Stomach (tissue), 9 donors: ENCODE measurements around the gene PRDM16. TPM values are rescaled to one million over a fixed set of nuclear protein-coding genes. Genes with fewer than 3 reads are reported as not detected.
A peak's percentile ranks its signal among the peaks of the same experiment; 100 is the strongest.
"Not testable (repeated sequence)": the region's sequence is repeated elsewhere in the genome, so short reads cannot be mapped to it uniquely, and the experiment has no call there.

Experiments used
- DNase-seq, 2 donors: peaks; one replicate each; pipeline versions ENCODE4 v3.0.0 to v3.0.0-alpha.2; 2013 to 2019
- H3K27ac ChIP-seq, 5 donors: fragments of 200-600 bp in 4 of 5; sonication (generic) in 4 of 5; one replicate each; pipeline ENCODE4 v1.5.1; 2013 to 2019; ENCODE audit warnings: mild to moderate bottlenecking in 1 of 5, moderate library complexity in 1 of 5
- H3K27me3 ChIP-seq, 3 donors: fragments of 200-600 bp; sonication (generic); one replicate each; pipeline ENCODE4 v1.5.1; 2017 to 2019; ENCODE audit warnings: mixed run types in 1 of 3
- H3K36me3 ChIP-seq, 4 donors: fragments of 200-600 bp; sonication (generic); 1 replicate in 3 of 4; 2 replicates in 1 of 4; pipeline ENCODE4 v1.5.1; 2016 to 2019
- H3K4me1 ChIP-seq, 4 donors: fragments of 200-600 bp; sonication (generic); one replicate each; pipeline ENCODE4 v1.5.1; 2016 to 2019
- H3K4me3 ChIP-seq, 4 donors: fragments of 200-600 bp; sonication (generic) in 3 of 4; one replicate each; pipeline ENCODE4 v1.5.1; 2016 to 2019; ENCODE audit warnings: mild to moderate bottlenecking in 1 of 4
- H3K9me3 ChIP-seq, 4 donors: fragments of 200-600 bp; sonication (generic); one replicate each; pipeline ENCODE4 v1.5.1; 2016 to 2019
- EP300 ChIP-seq: sonication (generic); formaldehyde crosslinking; IDR thresholded peaks from one replicate; pipeline ENCODE4 v1.6.1; 2017; ENCODE audit warnings: antibody characterized with exemption
- POLR2A ChIP-seq, 4 donors: fragments of 450-650 bp; IDR thresholded peaks; one replicate each; pipeline ENCODE4 v1.6.1; 2016; ENCODE audit warnings: antibody characterized with exemption in 4 of 4, control low read depth in 2 of 4, mild to moderate bottlenecking in 1 of 4, moderate library complexity in 1 of 4
- POLR2AphosphoS5 ChIP-seq, 3 donors: sonication (generic); formaldehyde crosslinking; IDR thresholded peaks; one replicate each; pipeline ENCODE4 v1.6.1; 2016; ENCODE audit warnings: antibody characterized with exemption in 3 of 3
- WGBS, 5 donors: extraction: QIAGEN DNeasy Blood & Tissue Kit in 3 of 5; methylation state at CpG; one replicate each; pipeline versions ENCODE4 v1.1.5 to v1.1.7; 2013 to 2018; 5-methylcytosine and 5-hydroxymethylcytosine counted together
- intact Hi-C: fragments of 100-400 bp; cut with DNase I; formaldehyde crosslinking; loops from one replicate; pipeline ENCODE4 v1.15.1; 2023; ENCODE audit warnings: low total_unique reads
- polyA plus RNA-seq, 3 donors: library from polyadenylated mRNA; stranded (reverse); fragments of 200-250 nt; gene quantifications; one replicate each; pipeline ENCODE4 v1.2.3, GENCODE V29; 2013
- total RNA-seq, 5 donors: library from RNA; depleted of rRNA; stranded (reverse); fragments of >200 nt; gene quantifications; one replicate each; pipeline versions ENCODE4 v1.1.0 to v1.2.3, GENCODE V29; 2014 to 2016
- TF ChIP-seq, protein P1 (sequence below), 7 experiments: fragments of 450-650 bp in 4 of 7; fragments of 200-600 bp in 3 of 7; sonication (generic) in 3 of 7; IDR thresholded peaks; one replicate each; pipeline ENCODE4 v1.5.1; 2016 to 2019; ENCODE audit warnings: antibody characterized with exemption in 7 of 7, control low read depth in 2 of 7, mild to moderate bottlenecking in 1 of 7
- donor health status: healthy with polysubstance abuse.
- donor health status: Bipolar disorder and iron deficiency.
- donor health status: healthy.

The PRDM16 gene
- total and polyA plus RNA-seq, 8 donors = 0.29 to 222 (median 15.8) TPM

GRCh38 chr1:3284691-3285090, 215.7 kb downstream of the PRDM16 start:
- no peak for TF ChIP-seq POLR2AphosphoS5 (IDR thresholded peaks at IDR 0.05)
- TF ChIP-seq, protein P1, sequence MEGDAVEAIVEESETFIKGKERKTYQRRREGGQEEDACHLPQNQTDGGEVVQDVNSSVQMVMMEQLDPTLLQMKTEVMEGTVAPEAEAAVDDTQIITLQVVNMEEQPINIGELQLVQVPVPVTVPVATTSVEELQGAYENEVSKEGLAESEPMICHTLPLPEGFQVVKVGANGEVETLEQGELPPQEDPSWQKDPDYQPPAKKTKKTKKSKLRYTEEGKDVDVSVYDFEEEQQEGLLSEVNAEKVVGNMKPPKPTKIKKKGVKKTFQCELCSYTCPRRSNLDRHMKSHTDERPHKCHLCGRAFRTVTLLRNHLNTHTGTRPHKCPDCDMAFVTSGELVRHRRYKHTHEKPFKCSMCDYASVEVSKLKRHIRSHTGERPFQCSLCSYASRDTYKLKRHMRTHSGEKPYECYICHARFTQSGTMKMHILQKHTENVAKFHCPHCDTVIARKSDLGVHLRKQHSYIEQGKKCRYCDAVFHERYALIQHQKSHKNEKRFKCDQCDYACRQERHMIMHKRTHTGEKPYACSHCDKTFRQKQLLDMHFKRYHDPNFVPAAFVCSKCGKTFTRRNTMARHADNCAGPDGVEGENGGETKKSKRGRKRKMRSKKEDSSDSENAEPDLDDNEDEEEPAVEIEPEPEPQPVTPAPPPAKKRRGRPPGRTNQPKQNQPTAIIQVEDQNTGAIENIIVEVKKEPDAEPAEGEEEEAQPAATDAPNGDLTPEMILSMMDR (IDR thresholded peaks at IDR 0.05) = no peak
- no peak for TF ChIP-seq POLR2A (IDR thresholded peaks at IDR 0.05)
- TF ChIP-seq EP300 = no peak
- Histone ChIP-seq H3K27me3 (peaks cover 0 to 51% (median 6%) of the 10 kb centered on the region in 3 donors), H3K27ac (peak overlapping the region in 4 of 5 donors; percentile 29 to 41 (median 34)), H3K9me3 (no peaks in the 10 kb centered on the region), H3K36me3 (no peaks in the 10 kb centered on the region), H3K4me3 (no peak overlapping the region), H3K4me1 (peaks cover 13 to 32% (median 19%) of the 10 kb centered on the region in 4 donors)
- no peak for DNase-seq
- intact Hi-C loops = no loop called here
- WGBS, 5 donors = 43 to 88% (median 70%) methylated on average over 7 to 15 of the region's 15 CpGs

DNA sequence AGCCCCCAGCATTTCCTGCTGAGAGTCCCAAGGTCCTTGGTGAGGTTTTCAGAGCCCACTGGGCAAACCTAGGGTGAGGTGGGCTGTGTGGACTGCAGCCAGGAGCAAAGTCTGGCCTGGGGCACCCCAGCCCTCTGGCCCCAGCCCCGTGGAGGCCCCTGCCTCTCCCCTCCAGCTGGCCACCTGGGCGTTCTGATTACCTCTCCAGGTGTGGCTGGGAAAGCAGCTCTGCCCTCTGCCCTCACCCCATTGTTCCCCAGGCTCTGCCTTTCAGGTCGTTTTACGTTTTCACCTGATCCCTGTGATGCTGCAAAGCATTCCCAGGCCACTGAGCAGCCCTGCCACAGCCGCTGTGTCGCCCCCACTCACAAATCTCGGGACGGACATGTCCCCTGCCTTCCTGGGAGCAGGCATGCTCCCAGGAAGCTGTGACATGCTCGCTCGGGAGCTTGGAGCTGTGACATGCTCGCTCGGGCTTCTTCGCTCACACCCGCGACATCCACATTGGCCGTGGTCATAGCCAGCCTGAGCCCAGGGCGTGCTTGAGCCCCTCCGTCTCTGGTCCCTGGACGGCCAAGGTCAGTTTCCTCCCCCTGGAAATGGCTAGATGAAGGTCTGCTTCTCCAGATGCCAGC, 216.2 kb downstream of the PRDM16 start:
- no peak overlapping the region for H3K4me3 ChIP-seq
- intact Hi-C loops = no loop called here
- H3K27ac ChIP-seq = peak overlapping the region in 4 of 5 donors; percentile 29 to 41 (median 34)
- peak; percentile 40 to 63 for DNase-seq
- H3K27me3 ChIP-seq = peaks cover 0 to 54% (median 6%) of the 10 kb centered on the region in 3 donors
- H3K36me3 ChIP-seq = no peaks in the 10 kb centered on the region
- TF ChIP-seq, protein P1 (IDR thresholded peaks at IDR 0.05) = no peak
- TF ChIP-seq EP300 = no peak
- TF ChIP-seq POLR2AphosphoS5 (IDR thresholded peaks at IDR 0.05) = no peak
- no peak for TF ChIP-seq POLR2A (IDR thresholded peaks at IDR 0.05)
- H3K9me3 ChIP-seq = no peaks in the 10 kb centered on the region
- 44 to 60% (median 50%) methylated on average over 14 to 19 of the region's 19 CpGs for WGBS, 5 donors
- peaks cover 13 to 32% (median 19%) of the 10 kb centered on the region in 4 donors for H3K4me1 ChIP-seq

GRCh38 chr1:3287095-3287494, 218.1 kb downstream of the PRDM16 start:
- H3K4me3 ChIP-seq, H3K36me3 ChIP-seq, DNase-seq, intact Hi-C loops, H3K9me3 ChIP-seq, H3K27ac ChIP-seq: not testable (repeated sequence)
- H3K27me3 ChIP-seq = peaks cover 0 to 54% (median 6%) of the 10 kb centered on the region in 3 donors
- WGBS, 5 donors = 83 to 95% (median 94%) methylated on average over 12 to 33 of the region's 33 CpGs
- peaks cover 13 to 32% (median 19%) of the 10 kb centered on the region in 4 donors for H3K4me1 ChIP-seq

- Histone ChIP-seq H3K36me3 (no peaks in the 10 kb centered on the region), H3K4me1 (peaks cover 14 to 30% (median 17%) of the 10 kb centered on the region in 4 donors), H3K9me3 (no peaks in the 10 kb centered on the region), H3K27me3 (peaks cover 0 to 52% (median 6%) of the 10 kb centered on the region in 3 donors), H3K27ac (no peak overlapping the region), H3K4me3 (no peak overlapping the region)
- intact Hi-C loops = no loop called here
- 92 to 95% (median 93%) methylated on average over 13 to 25 of the region's 25 CpGs for WGBS, 5 donors
- TF ChIP-seq, protein P1 (IDR thresholded peaks at IDR 0.05) = no peak
- TF ChIP-seq EP300 = no peak
- TF ChIP-seq POLR2A (IDR thresholded peaks at IDR 0.05) = no peak
- TF ChIP-seq POLR2AphosphoS5 (IDR thresholded peaks at IDR 0.05) = no peak
- DNase-seq = no peak
These were observed 218.7 kb downstream of the PRDM16 start for GRCh38 chr1:3287656-3288160.

DNA sequence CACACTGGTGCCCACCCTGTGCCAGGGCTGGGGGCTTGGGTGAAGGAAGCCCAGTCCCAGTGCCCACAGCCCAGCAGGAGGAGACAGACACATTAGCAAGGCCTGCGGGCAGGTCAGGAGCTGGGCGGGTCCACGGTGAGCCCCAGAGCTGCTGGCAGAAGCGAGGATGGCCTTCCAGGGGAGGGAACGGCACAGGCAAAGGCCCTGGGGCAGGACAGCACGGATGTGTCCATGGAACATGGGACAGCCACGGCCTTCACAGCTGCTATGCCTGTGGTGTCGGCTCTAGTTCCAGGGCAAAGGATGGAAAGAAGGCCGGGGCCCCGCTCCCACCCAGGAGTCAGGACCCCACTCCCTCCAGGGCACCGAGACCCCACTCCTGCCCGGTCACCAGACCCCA, 220.5 kb downstream of the PRDM16 start:
- intact Hi-C loops = no loop called here
- H3K4me1 ChIP-seq = peaks cover 5 to 20% (median 18%) of the 10 kb centered on the region in 4 donors
- H3K27me3 ChIP-seq = peaks cover 0 to 36% (median 0%) of the 10 kb centered on the region in 3 donors
- no peak for TF ChIP-seq POLR2A (IDR thresholded peaks at IDR 0.05)
- TF ChIP-seq POLR2AphosphoS5 (IDR thresholded peaks at IDR 0.05) = no peak
- TF ChIP-seq, protein P1 (IDR thresholded peaks at IDR 0.05) = no peak
- TF ChIP-seq EP300 = no peak
- no peaks in the 10 kb centered on the region for H3K36me3 ChIP-seq
- H3K9me3 ChIP-seq = no peaks in the 10 kb centered on the region
- WGBS, 5 donors = 90 to 96% (median 93%) methylated on average over 3 to 12 of the region's 12 CpGs
- no peak overlapping the region for H3K4me3 ChIP-seq
- DNase-seq = no peak
- H3K27ac ChIP-seq = no peak overlapping the region
